Prostate gland (tissue), 2 donors: ENCODE results near the gene LCE4A.

ENCODE experiments used
- CTCF ChIP-seq, 4 experiments: fragments of 200-600 bp in 2 of 4; fragments of 450-650 bp in 2 of 4; sonication (generic) in 2 of 4; IDR thresholded peaks; 1 replicate in 3 of 4; 2 replicates in 1 of 4; pipeline ENCODE4 v1.5.1; 2016 to 2019; ENCODE audit warnings: antibody characterized with exemption in 4 of 4, mild to moderate bottlenecking in 2 of 4, moderate library complexity in 2 of 4
- POLR2A ChIP-seq: fragments of 450-650 bp; IDR thresholded peaks from one replicate; pipeline ENCODE4 v1.6.1; 2016; ENCODE audit warnings: antibody characterized with exemption, mild to moderate bottlenecking
- POLR2AphosphoS5 ChIP-seq: sonication (generic); formaldehyde crosslinking; IDR thresholded peaks from one replicate; pipeline ENCODE4 v1.6.1; 2017; ENCODE audit warnings: antibody characterized with exemption

- TF ChIP-seq CTCF (IDR thresholded peaks at IDR 0.05) (no peak), POLR2A (no peak), POLR2AphosphoS5 (no peak)
These were observed 30.0 kb downstream of the LCE4A start for GRCh38 chr1:152737997-152738396.
